ENCODE results near the gene LTBP1. TPM values are rescaled to one million over a fixed set of nuclear protein-coding genes. Genes with fewer than 3 reads are reported as not detected.
A peak's percentile ranks its signal among the peaks of the same experiment; 100 is the strongest.

Gene LTBP1
- polyA plus RNA-seq, 1 experiment = 124 TPM

DNA sequence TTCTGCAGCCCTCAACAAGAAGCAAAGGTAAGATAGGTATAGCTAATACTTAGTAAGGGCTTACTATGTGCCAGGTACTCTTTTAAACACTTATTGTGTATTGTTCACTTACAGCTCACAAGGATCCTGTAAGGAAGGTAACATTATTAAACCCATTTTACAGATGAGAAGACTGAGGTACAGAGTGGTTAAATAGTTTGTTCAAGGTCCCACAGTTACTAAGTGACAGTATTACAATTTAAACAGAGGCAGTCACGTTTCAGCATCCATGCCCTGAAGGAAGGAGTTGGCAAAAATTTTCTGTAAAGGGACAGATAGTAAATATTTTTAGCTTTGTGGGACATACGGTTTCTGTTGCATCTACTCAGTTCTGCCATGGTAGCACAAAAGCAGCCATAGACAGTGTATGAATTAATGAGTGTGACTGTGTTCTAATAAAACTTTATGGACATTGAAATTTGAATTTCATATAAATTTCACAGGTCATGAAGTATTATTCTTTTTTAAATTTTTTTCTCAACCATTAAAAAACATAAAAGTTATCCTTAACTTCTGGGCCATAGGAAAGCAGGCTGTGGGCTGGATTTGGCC lies 75.7 kb downstream of the LTBP1 start:
- no peak overlapping the region for H3K4me3 ChIP-seq (ENCODE audit: low read depth, low read length)
- POLR2A ChIA-PET = interaction anchor here (1.0 kb wide), 1 partner anchor 11 kb away, joined by 5 read pairs; no protein-coding TSS in a partner anchor

DNA sequence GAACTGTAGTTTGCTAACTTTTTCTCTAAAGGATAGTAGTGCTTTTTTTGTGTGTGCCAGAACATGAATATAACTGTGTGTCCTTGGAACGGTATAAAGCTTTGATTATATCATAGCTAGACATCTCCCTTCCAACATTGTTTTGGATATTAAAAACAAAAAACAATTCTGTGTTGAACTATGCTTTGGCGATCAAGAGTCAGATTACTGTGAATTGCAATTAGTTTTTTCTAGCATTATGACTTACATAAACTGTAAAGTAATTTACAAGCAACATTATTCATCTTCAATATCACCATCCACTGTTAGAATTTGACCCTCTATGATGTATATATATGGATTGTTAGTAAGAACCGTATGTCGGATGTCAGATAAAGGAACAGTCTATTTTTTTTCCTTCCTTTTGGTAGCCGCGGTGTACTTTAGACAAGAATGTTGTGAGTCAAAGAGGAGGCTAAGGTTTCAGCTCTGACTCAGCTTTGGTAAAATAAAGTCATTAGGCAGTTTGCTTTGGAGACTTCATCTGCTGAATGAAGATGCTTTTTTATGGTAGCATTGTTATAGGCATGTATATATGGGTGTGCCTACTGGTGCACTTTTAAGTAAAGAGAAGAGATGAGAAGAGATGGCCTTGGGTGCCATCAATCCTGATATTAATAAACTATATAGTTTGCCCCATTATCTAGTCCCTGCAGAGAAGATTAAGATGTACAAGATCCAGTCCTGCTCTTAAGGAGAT lies 76.4 kb downstream of the LTBP1 start:
- Histone ChIP-seq H3K4me3 (ENCODE audit: low read depth, low read length) (no peak overlapping the region), H3K36me3 (ENCODE audit: control insufficient read depth, insufficient read depth, low read length) (no peaks in the 10 kb centered on the region), H3K27me3 (ENCODE audit: control insufficient read depth, insufficient read depth, low read length) (no peaks in the 10 kb centered on the region)
- no peak for TF ChIP-seq CTCF (IDR thresholded peaks at IDR 0.05; ENCODE audit: insufficient read depth, low read depth, low read length)
- DNase-seq (ENCODE audit: low read depth) = peak; percentile 38
- POLR2A ChIA-PET = no interaction called here
- CTCF ChIA-PET = interaction anchor here (0.6 to 7.0 kb wide), 4 partner anchors 11 to 560 kb away, joined by 3 to 40 read pairs (median 6); no protein-coding TSS in a partner anchor

More for the DNA sequence above, 75.7 kb downstream of the LTBP1 start:
- Histone ChIP-seq H3K27me3 (ENCODE audit: control insufficient read depth, insufficient read depth, low read length) (no peaks in the 10 kb centered on the region), H3K36me3 (ENCODE audit: control insufficient read depth, insufficient read depth, low read length) (no peaks in the 10 kb centered on the region)
- CTCF ChIA-PET = interaction anchor here (0.6 to 7.0 kb wide), 4 partner anchors 11 to 561 kb away, joined by 3 to 40 read pairs (median 6); no protein-coding TSS in a partner anchor
- DNase-seq (ENCODE audit: low read depth) = no peak
- TF ChIP-seq CTCF (IDR thresholded peaks at IDR 0.05; ENCODE audit: insufficient read depth, low read depth, low read length) = no peak

- H3K4me3 ChIP-seq (ENCODE audit: low read depth, low read length) = no peak overlapping the region
- no peak for TF ChIP-seq CTCF (IDR thresholded peaks at IDR 0.05; ENCODE audit: insufficient read depth, low read depth, low read length)
- no peak for DNase-seq (ENCODE audit: low read depth)
- H3K36me3 ChIP-seq (ENCODE audit: control insufficient read depth, insufficient read depth, low read length) = no peaks in the 10 kb centered on the region
- POLR2A ChIA-PET = no interaction called here
- H3K27me3 ChIP-seq (ENCODE audit: control insufficient read depth, insufficient read depth, low read length) = no peaks in the 10 kb centered on the region
- CTCF ChIA-PET = interaction anchor here (2.5 to 7.0 kb wide), 2 partner anchors 10 to 251 kb away, joined by 9 to 40 read pairs; no protein-coding TSS in a partner anchor
These were observed 77.2 kb downstream of the LTBP1 start for GRCh38 chr2:33023728-33024500.

- DNase-seq (ENCODE audit: low read depth) = no peak
- ChIA-PET POLR2A (no interaction called here), CTCF (interaction anchor here (0.6 to 7.0 kb wide), 4 partner anchors 9 to 252 kb away, joined by 3 to 40 read pairs (median 6); no protein-coding TSS in a partner anchor)
- no peak for TF ChIP-seq CTCF (IDR thresholded peaks at IDR 0.05; ENCODE audit: insufficient read depth, low read depth, low read length)
- no peaks in the 10 kb centered on the region for H3K36me3 ChIP-seq (ENCODE audit: control insufficient read depth, insufficient read depth, low read length)
- no peaks in the 10 kb centered on the region for H3K27me3 ChIP-seq (ENCODE audit: control insufficient read depth, insufficient read depth, low read length)
- H3K4me3 ChIP-seq (ENCODE audit: low read depth, low read length) = no peak overlapping the region
These were observed 78.0 kb downstream of the LTBP1 start for GRCh38 chr2:33024758-33025157.

DNA sequence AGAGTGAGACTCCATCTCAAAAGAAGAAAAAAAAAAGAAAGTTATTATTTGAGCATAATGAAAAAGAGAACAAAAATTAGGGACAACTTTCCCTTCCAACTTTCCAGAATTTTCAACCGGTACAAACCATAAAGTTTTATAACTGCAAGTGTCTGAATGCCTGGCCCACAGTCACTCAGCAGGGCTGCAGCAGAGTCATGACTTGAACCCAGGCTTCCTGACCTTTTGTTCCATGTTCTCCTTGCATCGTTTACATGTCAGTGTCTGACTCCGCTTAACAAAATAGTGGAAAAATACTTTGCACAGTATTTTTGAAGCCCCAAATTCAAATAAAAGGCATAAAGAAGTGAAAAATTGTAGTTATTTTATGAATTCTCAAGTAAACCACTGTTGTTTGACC lies 82.7 kb downstream of the LTBP1 start:
- ChIA-PET POLR2A (no interaction called here), CTCF (no interaction called here)
- Histone ChIP-seq H3K36me3 (ENCODE audit: control insufficient read depth, insufficient read depth, low read length) (no peaks in the 10 kb centered on the region), H3K4me3 (ENCODE audit: low read depth, low read length) (no peak overlapping the region), H3K27me3 (ENCODE audit: control insufficient read depth, insufficient read depth, low read length) (0 out of 2 replicates have a peak, but pooled peaks cover 1% of the 10 kb centered on the region)
- no peak for DNase-seq (ENCODE audit: low read depth)
- no peak for TF ChIP-seq CTCF (IDR thresholded peaks at IDR 0.05; ENCODE audit: insufficient read depth, low read depth, low read length)

Data from BJ (cell line).